PC-9 (cell line): ENCODE measurements around the gene CDK13.

Source experiments
- EZH2 ChIP-seq: fragments of 200-600 bp; sonication (generic); IDR thresholded peaks from 2 replicates; pipeline ENCODE4 v1.8.0; 2017; ENCODE audit warnings: antibody characterized with exemption, low read depth
- TF ChIP-seq, protein P1 (sequence below): fragments of 200-600 bp; sonication (generic); conservative IDR thresholded peaks from 2 replicates; pipeline ENCODE4 v1.6.1; 2017; ENCODE audit warnings: mixed run types, antibody characterized with exemption, mild to moderate bottlenecking, moderate library complexity

DNA sequence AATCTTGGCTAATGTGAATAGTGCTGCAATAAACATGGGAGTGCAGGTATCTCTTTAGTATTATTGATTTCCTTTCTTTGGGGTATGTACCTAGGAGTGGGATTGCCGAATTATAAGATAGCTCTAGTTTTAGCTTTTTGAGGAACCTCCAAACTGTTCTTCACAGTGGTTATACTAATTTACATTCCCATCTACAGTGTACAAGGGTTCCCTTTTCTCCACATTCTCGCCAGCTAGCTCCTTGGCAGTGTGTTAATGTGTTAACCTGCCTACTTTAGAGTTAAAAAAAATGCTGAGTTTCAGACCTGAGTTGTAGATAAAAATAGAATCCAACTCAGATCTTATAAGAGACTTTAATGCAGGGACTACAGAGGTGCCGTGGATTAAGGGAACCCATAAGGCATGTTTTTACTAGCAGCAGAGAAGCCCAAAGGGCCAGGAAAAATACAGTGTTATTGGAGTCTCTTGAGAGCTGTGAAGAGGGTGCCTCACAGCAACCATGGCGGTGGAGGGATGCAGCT is 35.4 kb downstream of the CDK13 start:
- TF ChIP-seq, protein P1, sequence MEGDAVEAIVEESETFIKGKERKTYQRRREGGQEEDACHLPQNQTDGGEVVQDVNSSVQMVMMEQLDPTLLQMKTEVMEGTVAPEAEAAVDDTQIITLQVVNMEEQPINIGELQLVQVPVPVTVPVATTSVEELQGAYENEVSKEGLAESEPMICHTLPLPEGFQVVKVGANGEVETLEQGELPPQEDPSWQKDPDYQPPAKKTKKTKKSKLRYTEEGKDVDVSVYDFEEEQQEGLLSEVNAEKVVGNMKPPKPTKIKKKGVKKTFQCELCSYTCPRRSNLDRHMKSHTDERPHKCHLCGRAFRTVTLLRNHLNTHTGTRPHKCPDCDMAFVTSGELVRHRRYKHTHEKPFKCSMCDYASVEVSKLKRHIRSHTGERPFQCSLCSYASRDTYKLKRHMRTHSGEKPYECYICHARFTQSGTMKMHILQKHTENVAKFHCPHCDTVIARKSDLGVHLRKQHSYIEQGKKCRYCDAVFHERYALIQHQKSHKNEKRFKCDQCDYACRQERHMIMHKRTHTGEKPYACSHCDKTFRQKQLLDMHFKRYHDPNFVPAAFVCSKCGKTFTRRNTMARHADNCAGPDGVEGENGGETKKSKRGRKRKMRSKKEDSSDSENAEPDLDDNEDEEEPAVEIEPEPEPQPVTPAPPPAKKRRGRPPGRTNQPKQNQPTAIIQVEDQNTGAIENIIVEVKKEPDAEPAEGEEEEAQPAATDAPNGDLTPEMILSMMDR: no peak
- TF ChIP-seq EZH2: no peak
